Mucosa of stomach (tissue), 1 donor: ENCODE measurements around the gene TRMT1L.
A peak's percentile ranks its signal among the peaks of the same experiment; 100 is the strongest.
"Not testable (repeated sequence)": the region's sequence is repeated elsewhere in the genome, so short reads cannot be mapped to it uniquely, and the experiment has no call there.

Experiments
- H3K27me3 ChIP-seq: one replicate; pipeline ENCODE4 v1.7.0; 2013; ENCODE audit warnings: mild to moderate bottlenecking, low read length; ENCODE audit not compliant: control insufficient read depth, insufficient read depth
- H3K36me3 ChIP-seq: one replicate; pipeline ENCODE4 v1.7.0; 2013; ENCODE audit warnings: low read length; ENCODE audit not compliant: control insufficient read depth, insufficient read depth
- H3K4me1 ChIP-seq: one replicate; pipeline ENCODE4 v1.7.0; 2013; ENCODE audit warnings: mild to moderate bottlenecking, low read length; ENCODE audit not compliant: control insufficient read depth, insufficient read depth
- H3K4me3 ChIP-seq: one replicate; pipeline ENCODE4 v1.7.0; 2013; ENCODE audit warnings: low read length
- H3K9ac ChIP-seq: one replicate; pipeline ENCODE4 v1.7.0; 2013; ENCODE audit warnings: mild to moderate bottlenecking, low read length, moderate library complexity
- H3K9me3 ChIP-seq: one replicate; pipeline ENCODE4 v1.7.0; 2013; ENCODE audit warnings: mild to moderate bottlenecking, low read length, moderate library complexity; ENCODE audit not compliant: control insufficient read depth
- donor health status: Pancreatic carcinoma.

TRMT1L gene, protein sequence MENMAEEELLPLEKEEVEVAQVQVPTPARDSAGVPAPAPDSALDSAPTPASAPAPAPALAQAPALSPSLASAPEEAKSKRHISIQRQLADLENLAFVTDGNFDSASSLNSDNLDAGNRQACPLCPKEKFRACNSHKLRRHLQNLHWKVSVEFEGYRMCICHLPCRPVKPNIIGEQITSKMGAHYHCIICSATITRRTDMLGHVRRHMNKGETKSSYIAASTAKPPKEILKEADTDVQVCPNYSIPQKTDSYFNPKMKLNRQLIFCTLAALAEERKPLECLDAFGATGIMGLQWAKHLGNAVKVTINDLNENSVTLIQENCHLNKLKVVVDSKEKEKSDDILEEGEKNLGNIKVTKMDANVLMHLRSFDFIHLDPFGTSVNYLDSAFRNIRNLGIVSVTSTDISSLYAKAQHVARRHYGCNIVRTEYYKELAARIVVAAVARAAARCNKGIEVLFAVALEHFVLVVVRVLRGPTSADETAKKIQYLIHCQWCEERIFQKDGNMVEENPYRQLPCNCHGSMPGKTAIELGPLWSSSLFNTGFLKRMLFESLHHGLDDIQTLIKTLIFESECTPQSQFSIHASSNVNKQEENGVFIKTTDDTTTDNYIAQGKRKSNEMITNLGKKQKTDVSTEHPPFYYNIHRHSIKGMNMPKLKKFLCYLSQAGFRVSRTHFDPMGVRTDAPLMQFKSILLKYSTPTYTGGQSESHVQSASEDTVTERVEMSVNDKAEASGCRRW

DNA sequence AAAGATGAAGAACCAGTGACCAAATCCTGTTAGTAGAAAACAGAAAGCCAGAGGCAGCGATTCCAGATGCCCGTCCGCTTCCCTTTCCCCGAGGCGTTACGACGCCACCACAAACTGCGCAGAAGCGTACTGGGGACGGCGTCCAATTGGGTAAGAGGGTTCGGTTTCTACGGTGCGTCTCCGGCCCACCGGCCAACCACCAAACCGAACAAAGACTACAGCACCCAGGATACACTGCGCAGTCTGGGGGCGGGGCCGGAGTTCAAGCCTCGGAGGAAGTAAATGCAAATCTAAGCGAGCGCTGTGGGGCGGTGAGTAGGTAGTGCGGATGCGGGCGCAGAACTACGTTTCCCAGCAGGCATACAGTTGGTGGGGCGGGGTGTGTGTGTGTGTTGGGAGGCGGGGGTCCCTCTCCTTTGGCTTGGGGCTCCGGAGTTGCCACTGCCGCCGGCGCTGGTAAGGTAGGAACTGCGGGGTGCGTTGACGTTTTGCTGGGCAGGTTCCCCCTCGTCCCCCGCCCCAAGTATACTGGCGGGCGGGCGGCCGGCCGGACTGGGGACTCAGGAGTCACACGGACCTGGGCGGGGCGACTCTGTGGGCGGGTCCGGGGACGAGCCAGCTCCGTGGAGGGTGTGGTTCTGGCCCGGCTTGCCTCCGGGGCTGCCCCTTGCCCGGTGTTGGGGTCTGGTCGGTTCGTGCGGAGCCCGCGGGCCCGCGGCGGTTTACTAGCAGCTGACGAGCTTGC is at the start of gene TRMT1L, which contains the start of gene SWT1:
Gene TRMT1L, minus strand, starts transcription at position 100 of the 745 bp plus-strand sequence. CDS start 241 bp downstream, outside the sequence.
Gene SWT1, plus strand, starts transcription at position 314 of the 745 bp plus-strand sequence. CDS start 3,675 bp downstream, outside the sequence.
- H3K9ac ChIP-seq, result peak within 1 kb of the TSS; percentile 100
- H3K27me3 ChIP-seq, result no peaks in the 10 kb centered on the region
- H3K36me3 ChIP-seq, result no peaks in the 10 kb centered on the region
- H3K9me3 ChIP-seq, result no peaks in the 10 kb centered on the region
- peak within 1 kb of the TSS; percentile 80 for H3K4me3 ChIP-seq
- H3K4me1 ChIP-seq, result peaks cover 20% of the 10 kb centered on the region

DNA sequence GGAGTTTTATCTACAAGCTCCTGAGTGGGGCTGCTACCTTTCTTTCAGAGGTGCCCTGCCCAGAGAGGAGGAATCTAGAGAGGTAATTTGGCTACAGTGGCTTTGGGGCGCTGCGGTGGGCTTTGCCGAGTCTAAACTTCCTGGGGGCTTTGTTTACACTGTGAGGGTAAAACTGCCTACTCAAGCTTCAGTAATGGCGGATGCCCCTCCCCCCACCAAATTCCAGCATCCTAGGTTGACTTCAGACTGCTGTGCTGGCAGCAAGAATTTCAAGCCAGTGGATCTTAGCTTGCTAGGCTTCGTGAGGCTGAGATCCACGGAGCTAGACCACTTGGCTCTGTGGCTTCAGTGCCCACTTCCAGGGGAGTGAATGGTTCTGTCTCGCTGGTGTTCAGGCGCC is 44.1 kb upstream of the TRMT1L start:
- Histone ChIP-seq H3K27me3 (no peaks in the 10 kb centered on the region), H3K4me3 (no peak overlapping the region), H3K9ac (no peak overlapping the region), H3K4me1 (no peaks in the 10 kb centered on the region), H3K9me3 (no peaks in the 10 kb centered on the region), H3K36me3 (no peaks in the 10 kb centered on the region)

DNA sequence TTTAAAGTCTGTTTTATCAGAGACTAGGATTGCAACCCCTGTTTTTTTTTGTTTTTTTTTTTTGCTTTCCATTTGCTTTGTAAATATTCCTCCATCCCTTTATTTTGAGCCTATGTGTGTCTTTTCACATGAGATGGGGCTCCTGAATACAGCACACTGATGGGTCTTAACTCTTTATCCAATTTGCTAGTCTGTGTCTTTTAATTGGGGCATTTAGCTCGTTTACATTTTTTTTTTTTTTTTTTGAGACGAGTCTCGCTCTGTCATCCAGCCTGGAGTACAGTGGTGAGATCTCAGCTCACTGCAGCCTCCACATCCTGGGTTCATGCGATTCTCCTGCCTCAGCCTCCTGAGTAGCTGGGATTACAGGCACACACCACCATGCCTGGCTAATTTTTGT is 42.0 kb upstream of the TRMT1L start:
- not testable (repeated sequence) for H3K4me3 ChIP-seq

DNA sequence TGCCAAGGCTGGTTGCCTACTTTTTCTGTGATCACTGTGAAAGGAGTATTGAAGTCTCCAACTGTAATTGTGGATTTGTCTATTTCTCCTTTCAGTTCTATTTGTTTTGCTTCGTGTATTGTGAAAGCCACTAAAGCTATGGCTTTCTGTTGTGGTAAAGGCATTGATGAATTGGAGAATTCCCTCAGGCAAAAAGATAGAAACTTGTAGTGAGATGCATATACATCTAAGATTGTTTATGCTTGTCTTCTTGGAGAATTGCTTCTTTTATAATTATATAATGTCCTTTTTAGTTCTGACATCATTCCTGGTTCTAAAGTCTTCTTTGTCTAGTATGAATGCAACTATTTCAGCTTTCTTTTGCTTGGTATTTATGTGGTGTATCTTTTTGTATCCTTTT is 37.0 kb upstream of the TRMT1L start:
- Histone ChIP-seq H3K27me3 (no peaks in the 10 kb centered on the region), H3K36me3 (no peaks in the 10 kb centered on the region), H3K4me1 (no peaks in the 10 kb centered on the region), H3K9ac (no peak overlapping the region), H3K9me3 (no peaks in the 10 kb centered on the region), H3K4me3 (no peak overlapping the region)

More for the DNA sequence above, 42.0 kb upstream of the TRMT1L start:
- H3K4me1 ChIP-seq, H3K9me3 ChIP-seq, H3K36me3 ChIP-seq, H3K9ac ChIP-seq, H3K27me3 ChIP-seq: not testable (repeated sequence)

DNA sequence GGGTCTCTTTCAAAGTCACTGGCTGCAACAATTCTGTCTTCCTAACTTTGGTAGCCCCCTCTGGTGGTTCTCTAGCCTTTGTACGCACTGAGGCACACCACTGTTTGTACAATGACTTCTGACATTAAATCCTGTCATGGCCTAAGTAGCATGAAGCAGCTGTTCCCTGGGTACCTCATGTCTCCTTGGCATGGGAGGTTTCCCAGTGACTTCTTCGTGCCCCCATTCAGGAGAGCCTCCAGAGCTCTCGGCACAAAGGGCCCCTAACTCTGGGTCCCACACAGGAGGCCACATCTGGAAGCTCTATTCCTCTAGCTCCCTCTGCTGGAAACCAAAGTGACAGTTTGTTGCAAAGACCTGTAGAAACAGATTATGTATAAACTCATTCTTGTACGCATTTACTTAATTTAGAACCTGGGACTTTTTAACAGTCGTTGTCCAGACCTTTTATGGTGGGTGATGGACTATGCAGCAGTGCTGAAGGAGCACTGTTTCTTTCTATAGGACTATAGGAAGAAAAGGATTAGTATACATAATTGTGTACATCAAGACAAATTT is 13.6 kb upstream of the TRMT1L start:
- Histone ChIP-seq H3K9ac (no peak overlapping the region), H3K4me1 (no peaks in the 10 kb centered on the region), H3K9me3 (no peaks in the 10 kb centered on the region), H3K36me3 (no peaks in the 10 kb centered on the region), H3K27me3 (no peaks in the 10 kb centered on the region), H3K4me3 (no peak overlapping the region)

DNA sequence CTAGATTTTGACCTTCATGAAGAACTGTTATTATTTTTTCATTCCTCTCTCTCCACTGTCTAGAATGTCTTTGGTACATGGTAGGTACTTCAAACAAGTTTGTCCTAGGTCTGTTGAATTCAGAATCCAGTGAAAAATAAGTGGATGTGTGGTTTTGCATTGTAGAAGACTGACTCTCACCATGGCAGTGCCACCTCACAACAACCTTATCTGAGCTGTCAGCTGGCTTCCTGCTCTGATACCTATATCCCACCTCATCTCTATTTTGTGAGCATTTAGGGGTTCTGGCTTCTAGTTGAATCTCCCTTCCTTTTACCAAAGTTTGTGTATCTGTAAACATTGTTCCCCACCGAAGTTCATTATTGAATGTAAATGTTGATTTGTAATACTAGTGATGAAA is 9.4 kb upstream of the TRMT1L start:
- Histone ChIP-seq H3K27me3 (no peaks in the 10 kb centered on the region), H3K4me3 (no peak overlapping the region), H3K36me3 (no peaks in the 10 kb centered on the region)

DNA sequence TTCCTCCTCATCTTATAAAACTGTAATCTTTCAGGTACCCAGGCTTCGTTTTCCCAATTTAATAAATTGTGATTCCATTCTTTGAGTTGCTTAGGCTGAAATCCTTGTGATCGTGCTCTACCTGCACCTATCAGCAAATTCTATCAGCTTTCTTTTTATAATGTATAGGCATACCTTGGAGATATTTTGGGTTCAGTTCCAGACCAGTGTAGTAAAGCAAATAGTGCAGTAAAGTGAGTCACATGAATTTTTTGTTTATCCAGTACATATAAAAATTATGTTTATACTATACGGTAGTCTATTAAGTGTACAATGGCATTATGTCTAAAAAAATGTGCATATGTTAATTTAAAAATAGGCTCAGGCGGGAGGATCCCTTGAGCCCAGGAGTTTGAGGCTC is 5.7 kb upstream of the TRMT1L start:
- Histone ChIP-seq H3K27me3 (no peaks in the 10 kb centered on the region), H3K9me3 (no peaks in the 10 kb centered on the region), H3K4me3 (no peak overlapping the region), H3K4me1 (peaks cover 14% of the 10 kb centered on the region), H3K36me3 (no peaks in the 10 kb centered on the region), H3K9ac (no peak overlapping the region)

More for the DNA sequence above, 9.4 kb upstream of the TRMT1L start:
- Histone ChIP-seq H3K9ac (no peak overlapping the region), H3K4me1 (no peaks in the 10 kb centered on the region), H3K9me3 (no peaks in the 10 kb centered on the region)

DNA sequence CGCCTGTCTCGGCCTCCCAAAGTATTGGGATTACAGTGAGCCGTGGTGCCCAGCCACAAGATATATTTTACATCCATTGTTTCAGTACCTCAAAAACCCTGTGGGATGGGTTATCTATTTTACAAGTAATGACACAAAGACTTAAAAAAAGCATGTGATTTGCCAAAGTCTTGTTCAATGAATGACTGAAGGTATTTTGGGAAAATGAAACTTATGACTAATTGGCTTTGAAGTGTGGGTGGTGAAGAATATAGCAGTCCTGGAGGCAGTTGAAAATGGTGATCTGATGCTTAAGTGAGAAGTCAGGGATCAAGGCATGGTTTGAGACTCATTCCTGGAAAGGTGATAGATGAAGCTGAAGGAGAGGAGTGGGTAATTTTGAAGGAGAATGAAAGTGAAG is 3.2 kb upstream of the TRMT1L start:
- Histone ChIP-seq H3K36me3 (no peaks in the 10 kb centered on the region), H3K9ac (no peak overlapping the region), H3K4me3 (no peak overlapping the region), H3K9me3 (no peaks in the 10 kb centered on the region), H3K4me1 (peaks cover 20% of the 10 kb centered on the region), H3K27me3 (no peaks in the 10 kb centered on the region)

DNA sequence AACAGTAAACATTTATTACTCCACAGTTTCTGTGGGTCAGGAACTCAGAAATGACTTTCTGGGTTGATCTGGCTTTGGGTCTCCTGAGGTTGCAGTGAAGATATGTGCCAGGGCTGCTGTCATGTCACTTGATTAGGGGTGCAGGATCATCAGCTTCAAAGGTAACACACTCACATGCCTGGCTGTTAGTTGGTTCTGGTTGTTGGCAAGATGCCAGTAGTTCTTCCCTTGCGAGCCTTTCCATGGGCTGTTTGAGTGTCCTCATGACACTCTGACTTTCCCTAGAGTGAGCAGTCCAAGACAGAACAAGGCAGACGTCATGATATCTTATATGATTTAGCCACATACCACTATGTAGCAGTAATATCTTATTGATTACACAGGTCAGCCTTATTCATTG is 2.0 kb upstream of the TRMT1L start:
- no peaks in the 10 kb centered on the region for H3K27me3 ChIP-seq
- H3K9me3 ChIP-seq, result no peaks in the 10 kb centered on the region
- H3K36me3 ChIP-seq, result no peaks in the 10 kb centered on the region
- H3K4me3 ChIP-seq, result no peak overlapping the region
- peaks cover 20% of the 10 kb centered on the region for H3K4me1 ChIP-seq
- no peak overlapping the region for H3K9ac ChIP-seq

DNA sequence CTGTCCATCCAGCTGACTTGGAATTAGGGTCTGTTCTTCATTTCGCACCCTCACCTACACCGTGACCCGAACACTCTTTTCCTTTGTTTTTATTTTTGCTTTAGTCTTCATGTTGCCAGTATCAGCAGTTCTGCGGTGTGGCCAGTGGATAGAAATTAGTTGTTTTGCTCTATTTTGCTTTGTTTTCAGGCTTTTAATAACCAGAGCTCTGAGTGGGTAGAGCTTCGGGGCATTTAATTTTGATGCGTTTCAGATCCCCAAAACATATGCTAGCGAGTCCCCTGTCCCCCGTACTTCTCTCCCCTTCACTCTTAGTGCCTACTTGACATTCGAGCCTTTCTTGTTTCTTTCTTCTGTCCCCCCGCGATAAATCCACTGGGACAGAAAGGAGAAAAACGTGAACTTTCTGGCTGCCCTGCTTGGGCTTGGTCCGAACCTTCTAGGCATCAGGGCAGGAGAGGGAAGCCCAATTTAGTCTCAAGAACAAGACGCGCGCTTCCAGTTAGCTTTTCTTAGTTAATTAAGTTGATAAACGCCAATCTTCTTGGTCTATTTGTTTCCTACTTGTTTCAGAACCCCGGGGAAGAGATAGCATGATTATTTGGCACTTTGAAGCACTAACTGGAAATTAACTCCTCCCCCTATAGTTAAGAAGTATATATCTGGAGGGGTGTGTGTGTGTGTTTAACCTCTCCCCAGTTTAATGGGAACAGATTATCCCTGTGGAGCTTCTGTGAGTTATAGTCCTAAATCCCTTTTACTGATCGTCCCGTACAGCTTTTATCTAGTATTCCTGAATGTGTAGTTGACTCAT is 1.1 kb upstream of the TRMT1L start:
- H3K9me3 ChIP-seq, result no peaks in the 10 kb centered on the region
- peak overlapping the region; percentile 100 for H3K9ac ChIP-seq
- peaks cover 20% of the 10 kb centered on the region for H3K4me1 ChIP-seq

DNA sequence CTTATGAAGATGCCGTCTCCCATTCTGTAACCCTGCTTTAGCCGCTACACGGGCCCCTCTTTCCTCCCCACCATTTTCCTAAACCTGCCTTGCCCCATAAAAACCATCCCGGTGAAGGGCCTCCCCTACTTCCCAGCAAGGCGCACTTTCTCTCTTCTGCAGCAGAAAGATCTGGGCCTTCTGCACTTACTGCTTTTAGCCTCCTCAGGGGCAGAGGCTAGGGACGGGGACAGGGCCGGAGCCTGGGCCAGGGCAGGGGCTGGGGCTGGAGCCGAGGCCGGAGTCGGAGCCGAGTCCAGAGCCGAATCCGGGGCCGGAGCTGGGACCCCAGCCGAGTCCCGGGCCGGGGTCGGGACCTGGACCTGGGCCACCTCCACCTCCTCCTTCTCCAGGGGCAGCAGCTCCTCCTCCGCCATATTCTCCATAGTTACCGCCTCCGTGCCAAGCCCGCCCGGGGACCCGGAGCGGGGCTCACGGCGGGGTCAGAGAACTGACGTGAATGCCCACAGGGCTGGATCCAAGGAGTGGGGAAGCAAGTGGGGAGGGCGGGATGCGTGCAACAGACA is 382 bp downstream of the TRMT1L start:
- Histone ChIP-seq H3K4me3 (peak overlapping the region; percentile 80), H3K4me1 (peaks cover 20% of the 10 kb centered on the region), H3K27me3 (no peaks in the 10 kb centered on the region), H3K9me3 (no peaks in the 10 kb centered on the region), H3K36me3 (no peaks in the 10 kb centered on the region), H3K9ac (peak overlapping the region; percentile 100)

More for the DNA sequence above, 1.1 kb upstream of the TRMT1L start:
- Histone ChIP-seq H3K4me3 (peak overlapping the region; percentile 80), H3K36me3 (no peaks in the 10 kb centered on the region), H3K27me3 (no peaks in the 10 kb centered on the region)
